DOHH2 (cell line): ENCODE measurements around the gene PRAMEF5.
"Not testable (repeated sequence)": the region's sequence is repeated elsewhere in the genome, so short reads cannot be mapped to it uniquely, and the experiment has no call there.

Source experiments
- EZH2phosphoT487 ChIP-seq: fragments of 200-600 bp; sonication (generic); IDR thresholded peaks from 2 replicates; pipeline ENCODE4 v1.6.1; 2017; ENCODE audit warnings: borderline replicate concordance, mild to moderate bottlenecking, antibody characterized with exemption, low read length, moderate library complexity, mixed read lengths
- TF ChIP-seq, protein P1 (sequence below): fragments of 200-600 bp; sonication (generic); IDR thresholded peaks from one replicate; pipeline ENCODE4 v1.5.1; 2014; ENCODE audit warnings: antibody characterized with exemption, mild to moderate bottlenecking, low read depth, low read length; ENCODE audit not compliant: poor library complexity, severe bottlenecking

- TF ChIP-seq, protein P1, sequence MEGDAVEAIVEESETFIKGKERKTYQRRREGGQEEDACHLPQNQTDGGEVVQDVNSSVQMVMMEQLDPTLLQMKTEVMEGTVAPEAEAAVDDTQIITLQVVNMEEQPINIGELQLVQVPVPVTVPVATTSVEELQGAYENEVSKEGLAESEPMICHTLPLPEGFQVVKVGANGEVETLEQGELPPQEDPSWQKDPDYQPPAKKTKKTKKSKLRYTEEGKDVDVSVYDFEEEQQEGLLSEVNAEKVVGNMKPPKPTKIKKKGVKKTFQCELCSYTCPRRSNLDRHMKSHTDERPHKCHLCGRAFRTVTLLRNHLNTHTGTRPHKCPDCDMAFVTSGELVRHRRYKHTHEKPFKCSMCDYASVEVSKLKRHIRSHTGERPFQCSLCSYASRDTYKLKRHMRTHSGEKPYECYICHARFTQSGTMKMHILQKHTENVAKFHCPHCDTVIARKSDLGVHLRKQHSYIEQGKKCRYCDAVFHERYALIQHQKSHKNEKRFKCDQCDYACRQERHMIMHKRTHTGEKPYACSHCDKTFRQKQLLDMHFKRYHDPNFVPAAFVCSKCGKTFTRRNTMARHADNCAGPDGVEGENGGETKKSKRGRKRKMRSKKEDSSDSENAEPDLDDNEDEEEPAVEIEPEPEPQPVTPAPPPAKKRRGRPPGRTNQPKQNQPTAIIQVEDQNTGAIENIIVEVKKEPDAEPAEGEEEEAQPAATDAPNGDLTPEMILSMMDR = not testable (repeated sequence)
- TF ChIP-seq EZH2phosphoT487 = not testable (repeated sequence)
Measured at GRCh38 chr1:13227271-13228055, 26.5 kb upstream of the PRAMEF5 start.
